GM21447 (cell line): ENCODE results near the gene RNF133.

Experiments used
- ATAC-seq: cut with Tn5 transposase; IDR thresholded peaks from one replicate; pipeline ENCODE4 v1.9.1; 2021; ENCODE audit not compliant: unreplicated experiment

The RNF133 gene, protein sequence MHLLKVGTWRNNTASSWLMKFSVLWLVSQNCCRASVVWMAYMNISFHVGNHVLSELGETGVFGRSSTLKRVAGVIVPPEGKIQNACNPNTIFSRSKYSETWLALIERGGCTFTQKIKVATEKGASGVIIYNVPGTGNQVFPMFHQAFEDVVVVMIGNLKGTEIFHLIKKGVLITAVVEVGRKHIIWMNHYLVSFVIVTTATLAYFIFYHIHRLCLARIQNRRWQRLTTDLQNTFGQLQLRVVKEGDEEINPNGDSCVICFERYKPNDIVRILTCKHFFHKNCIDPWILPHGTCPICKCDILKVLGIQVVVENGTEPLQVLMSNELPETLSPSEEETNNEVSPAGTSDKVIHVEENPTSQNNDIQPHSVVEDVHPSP

GRCh38 chr7:122699017-122699416 lies at the start of gene RNF133:
TSS of gene RNF133 (minus strand) at chr7:122699117. CDS start at chr7:122698918, 199 bp downstream.
- ATAC-seq: no peak

DNA sequence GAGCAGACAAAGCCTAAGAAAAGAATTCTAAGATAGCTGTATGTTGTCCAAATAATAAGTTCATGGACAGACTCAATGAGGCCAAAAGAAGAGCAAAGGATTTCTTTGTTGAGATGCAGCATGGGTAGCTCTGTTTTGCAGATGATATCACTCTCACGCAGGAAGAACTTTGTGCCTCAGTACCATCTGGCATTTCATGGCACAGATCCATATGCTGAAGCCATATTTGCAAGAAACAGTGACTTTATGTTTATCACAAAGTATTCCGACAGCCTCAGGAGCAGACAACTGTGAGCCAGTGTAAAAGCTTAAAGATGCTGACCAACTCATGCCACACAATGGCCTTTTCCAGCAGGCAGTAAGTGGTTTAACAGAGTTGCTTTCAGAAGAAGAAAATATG lies 49.3 kb upstream of the RNF133 start:
- no peak for ATAC-seq

DNA sequence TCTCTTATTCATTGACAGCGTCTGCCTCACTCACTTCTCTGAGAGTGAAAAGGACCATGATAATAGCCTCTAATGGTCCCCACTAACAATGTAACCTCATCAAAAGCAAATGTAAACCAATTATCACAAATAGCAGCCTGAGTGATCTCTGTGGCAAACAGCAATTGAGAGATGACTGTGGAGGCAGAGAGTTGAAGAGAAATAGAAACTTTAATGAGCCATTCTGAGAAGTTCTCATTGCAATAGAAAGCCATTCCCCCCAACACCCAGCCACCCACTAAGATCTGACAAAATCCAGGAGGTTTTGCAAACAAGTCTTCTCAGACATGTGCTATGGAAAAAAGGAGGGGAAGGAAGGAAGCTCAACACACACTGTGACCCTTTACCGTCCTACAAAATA lies 48.0 kb upstream of the RNF133 start:
- ATAC-seq: no peak

DNA sequence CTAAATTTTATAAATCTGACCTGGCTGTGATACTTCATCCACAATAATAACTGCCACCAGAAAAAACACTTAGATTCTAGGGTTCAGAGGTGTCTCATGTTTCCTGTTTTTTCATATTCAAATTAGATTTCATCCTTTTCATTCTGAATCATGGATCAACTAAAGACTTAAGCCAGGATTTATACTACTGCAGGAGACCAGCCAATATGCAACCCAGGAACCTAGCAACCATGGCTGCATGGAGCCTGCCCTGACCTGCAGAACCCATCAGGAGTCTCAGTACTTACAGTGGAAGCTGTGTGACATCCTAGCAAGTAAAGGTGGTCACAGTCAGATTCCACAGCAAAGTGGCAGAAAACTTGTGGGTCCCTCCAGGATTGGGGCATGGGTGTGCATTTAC lies 44.3 kb upstream of the RNF133 start:
- no peak for ATAC-seq

- ATAC-seq: no peak
Observed at GRCh38 chr7:122738947-122739346, 40.0 kb upstream of the RNF133 start.

DNA sequence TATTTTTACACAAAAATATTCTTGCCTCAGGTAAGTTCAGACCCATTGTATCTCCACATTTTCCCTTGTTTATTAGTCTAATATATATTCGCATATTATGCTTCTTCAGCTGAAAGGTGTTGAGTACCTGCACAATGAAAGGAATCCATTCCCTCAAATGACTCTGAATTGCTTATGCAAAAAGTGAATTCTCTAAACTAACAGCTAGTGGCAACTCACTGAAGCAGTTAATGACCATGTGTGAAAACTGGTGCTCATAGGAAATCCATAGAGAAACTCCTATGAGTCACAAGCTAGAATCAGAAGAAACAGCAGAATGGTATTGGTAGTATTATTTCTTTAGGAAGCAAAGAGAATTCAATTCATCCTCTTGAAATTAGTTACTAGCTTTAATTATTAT lies 37.3 kb upstream of the RNF133 start:
- ATAC-seq: no peak

DNA sequence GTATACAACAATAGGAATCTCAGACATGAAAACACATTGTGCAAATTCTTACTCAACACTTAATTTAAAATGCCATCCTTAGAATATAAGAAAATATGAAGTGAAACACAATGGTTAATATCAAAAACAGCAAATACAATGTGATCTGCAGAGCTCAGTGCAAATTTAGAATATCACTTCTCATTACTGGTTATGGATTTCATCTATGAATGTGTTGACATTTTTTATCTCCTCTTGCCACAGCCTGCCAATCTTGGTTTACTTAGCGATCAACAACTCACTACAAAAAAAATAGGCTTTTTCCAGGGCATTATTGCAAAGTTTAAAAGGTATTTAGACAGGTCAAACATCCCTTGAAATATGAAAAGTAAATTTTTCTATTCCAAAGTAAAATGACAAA lies 28.8 kb upstream of the RNF133 start:
- no peak for ATAC-seq

- ATAC-seq: no peak
Observed at GRCh38 chr7:122727354-122727753, 28.4 kb upstream of the RNF133 start.

- ATAC-seq: no peak
Observed at GRCh38 chr7:122726881-122727280, 28.0 kb upstream of the RNF133 start.

GRCh38 chr7:122724366-122724765 lies 25.4 kb upstream of the RNF133 start:
- ATAC-seq: no peak

DNA sequence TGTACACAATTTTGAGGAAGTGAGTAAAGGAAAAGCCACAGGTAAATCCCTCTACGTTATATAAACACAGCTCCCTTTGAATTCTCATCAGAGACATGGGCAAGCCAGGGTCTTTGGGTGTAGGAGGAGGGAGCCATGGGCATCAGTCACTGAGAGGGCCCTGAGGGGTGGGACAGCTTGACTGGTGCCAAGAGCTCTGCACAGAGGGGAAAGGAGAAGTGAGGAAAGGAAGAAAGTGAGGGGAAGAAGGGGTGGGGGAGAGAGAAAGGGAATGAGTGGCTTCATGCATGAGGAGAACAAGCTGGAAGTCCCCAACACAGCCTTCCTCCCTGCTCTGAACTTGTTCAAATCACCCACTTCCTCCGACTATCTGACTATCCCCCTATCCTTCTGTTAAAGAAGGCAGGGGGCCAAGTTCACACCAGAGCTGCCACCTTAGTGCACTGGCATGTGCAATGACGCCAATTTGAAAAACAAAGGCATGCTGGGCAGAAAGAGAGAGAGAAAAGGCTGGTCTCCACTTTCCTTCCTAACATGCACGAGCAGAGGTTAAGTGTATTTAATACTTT lies 20.2 kb upstream of the RNF133 start:
- no peak for ATAC-seq

GRCh38 chr7:122717356-122718089 lies 18.6 kb upstream of the RNF133 start:
- ATAC-seq: no peak

- no peak for ATAC-seq
Observed at GRCh38 chr7:122715183-122715582, 16.3 kb upstream of the RNF133 start.

DNA sequence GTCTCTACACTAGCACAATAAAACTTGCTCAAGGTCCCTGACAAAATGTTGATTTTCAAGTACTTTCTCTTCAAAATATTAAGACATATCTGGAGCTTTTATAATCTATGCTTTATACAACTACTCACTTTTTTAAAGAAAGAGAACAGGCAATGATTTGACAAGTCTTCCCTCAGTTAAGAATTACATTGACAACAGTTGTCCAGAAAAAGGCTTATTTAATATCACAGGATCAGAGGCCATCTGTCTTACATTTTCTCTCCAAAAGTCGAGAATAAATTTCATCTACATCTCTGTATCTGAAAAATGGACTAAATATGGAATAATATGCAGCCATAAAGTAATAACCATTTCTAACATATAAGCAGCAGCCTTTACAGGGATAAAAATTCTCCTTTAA lies 12.0 kb upstream of the RNF133 start:
- no peak for ATAC-seq

GRCh38 chr7:122709930-122710646 lies 11.2 kb upstream of the RNF133 start:
- no peak for ATAC-seq

DNA sequence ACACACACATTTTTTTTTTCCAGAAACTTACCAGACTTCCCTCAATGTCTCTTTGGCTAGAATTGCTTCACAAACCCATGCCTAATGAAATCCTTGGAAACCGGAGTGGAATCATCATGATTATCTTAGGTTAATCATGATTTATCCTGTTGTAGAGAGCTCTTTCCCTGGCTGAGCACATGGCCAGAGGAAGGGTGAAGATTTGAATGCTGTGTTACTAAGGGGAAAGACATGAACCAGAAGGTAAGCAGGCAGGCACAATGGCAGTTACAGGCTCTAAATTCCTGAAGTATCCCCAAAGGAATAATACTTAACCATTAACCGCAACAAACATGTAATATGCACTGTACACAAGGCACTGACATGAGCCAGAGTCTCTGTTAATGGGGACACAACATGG lies 7.9 kb upstream of the RNF133 start:
- ATAC-seq: no peak

- ATAC-seq: no peak
Observed at GRCh38 chr7:122702872-122703510, 4.1 kb upstream of the RNF133 start, which contains the start of gene RNF148. TSS of gene RNF148 (minus strand) at chr7:122702922. CDS start at chr7:122702750, 172 bp downstream.

DNA sequence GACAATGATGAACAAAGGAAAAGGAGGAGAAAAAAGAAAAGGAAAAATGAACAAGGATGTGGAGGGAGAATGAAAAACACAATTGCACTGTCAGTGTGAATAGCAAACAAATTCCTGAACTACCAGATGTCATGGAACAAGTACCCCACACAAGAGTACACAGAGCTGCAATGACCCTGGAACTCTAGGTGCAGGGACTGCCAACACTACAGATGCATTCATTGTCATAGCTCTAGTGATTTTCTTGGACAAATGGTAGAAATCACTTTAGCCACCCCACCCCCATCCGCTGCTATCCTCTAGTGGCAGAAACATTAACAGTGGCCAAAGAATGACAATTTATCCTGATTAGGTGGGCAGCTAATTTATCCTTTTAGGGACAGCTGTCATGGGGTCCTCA lies 3.1 kb downstream of the RNF133 start:
- ATAC-seq: no peak

- no peak for ATAC-seq
Observed at GRCh38 chr7:122694697-122695096, 4.2 kb downstream of the RNF133 start.

DNA sequence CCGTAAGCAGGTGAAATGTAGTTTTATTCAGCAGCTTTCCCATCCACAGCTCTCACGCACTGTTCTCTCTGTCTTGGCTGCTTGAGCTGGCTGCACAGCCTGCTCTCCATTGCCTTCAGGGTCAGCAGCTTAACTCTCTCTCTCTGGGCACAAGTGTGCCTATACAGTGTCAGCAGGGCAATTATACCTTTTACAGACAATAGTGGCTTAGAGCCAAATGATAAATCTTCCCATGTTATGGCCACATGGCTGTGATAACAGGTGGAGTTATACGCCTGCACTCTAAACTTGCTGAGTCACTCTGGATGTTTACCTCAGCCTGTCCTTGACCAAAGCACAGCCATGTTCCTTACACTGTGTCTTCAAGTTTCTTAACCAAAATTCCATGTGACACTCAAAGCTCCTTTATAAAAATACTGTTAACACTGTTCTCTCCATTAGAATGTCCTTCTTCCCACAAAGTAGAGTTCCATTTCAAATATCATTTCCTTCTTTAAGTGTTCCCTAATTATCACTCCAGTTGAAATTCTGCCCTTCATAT lies 6.1 kb downstream of the RNF133 start:
- no peak for ATAC-seq
